Measurements from ENCODE around the gene ALOX12B. TPM values are rescaled to one million over a fixed set of nuclear protein-coding genes. Genes with fewer than 3 reads are reported as not detected.

ALOX12B gene
- total and polyA plus RNA-seq, 2 of the 8 experiments (the other 6 are each of a cell fraction or from before 2014, with no cell fraction given) = 0.86 TPM; not detected in 1

DNA sequence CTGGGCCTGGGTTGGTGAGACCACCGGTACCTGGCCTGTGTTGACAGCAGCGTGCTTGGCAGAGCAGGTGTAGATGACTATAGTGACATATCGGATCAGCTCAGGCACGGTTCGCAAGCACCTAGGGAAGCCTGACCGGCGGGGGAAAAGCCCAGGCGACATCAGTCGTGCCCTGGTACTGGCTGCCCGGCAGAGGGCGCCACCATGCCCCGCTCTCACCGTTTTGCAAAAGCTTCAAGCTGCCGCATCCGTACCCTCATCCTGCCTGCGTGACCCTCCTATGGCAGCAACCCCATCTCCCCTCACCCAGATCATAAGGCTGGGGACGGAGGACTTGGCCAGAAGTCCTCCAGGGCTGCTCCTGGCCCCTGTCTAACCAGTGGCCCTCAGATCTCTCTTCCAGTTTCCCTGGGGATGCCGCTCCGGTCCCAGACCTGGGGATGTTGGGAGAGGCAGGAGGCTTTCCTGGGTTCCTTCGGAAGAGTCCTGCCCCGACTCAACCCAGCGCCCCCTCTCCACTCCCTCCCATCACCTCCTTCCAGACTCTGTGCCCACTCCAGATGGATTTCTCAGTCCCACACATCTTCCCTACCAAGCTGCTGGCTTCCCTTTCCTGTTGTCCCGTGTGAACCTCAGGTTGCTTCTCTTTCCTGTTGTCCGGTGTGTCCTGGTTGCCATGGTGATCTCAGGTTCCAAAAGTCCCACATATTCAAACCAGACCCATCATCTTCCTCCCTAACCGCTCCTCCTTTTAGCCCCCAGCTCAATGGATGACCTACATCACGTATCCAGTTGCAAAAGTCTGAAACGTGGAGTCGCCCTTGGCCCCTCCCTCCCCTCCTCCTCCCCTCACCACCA, 13.7 kb downstream of the ALOX12B start (continued):
- TF ChIP-seq RAD21 (IDR thresholded peaks at IDR 0.05 in 1 of 2, conservative IDR thresholded peaks at IDR 0.05 in 1 of 2; ENCODE audit: low read depth in 2 of 2, low read length in 2 of 2) (peak; percentile 43 to 53; a peak in 3 of 4 replicates), KDM1A (IDR thresholded peaks at IDR 0.05; ENCODE audit: borderline replicate concordance, low read length) (no peak), ATF3 (IDR thresholded peaks at IDR 0.05; ENCODE audit: insufficient read depth, low read depth, low read length) (no peak), BRCA1 (IDR thresholded peaks at IDR 0.05; ENCODE audit: low read depth, low read length) (no peak), RNF2 (IDR thresholded peaks at IDR 0.05; ENCODE audit: borderline replicate concordance, low read depth, low read length, missing control alignments, poor library complexity, severe bottlenecking) (peak; percentile 5), CREB1 (IDR thresholded peaks at IDR 0.05) (peak; percentile 86), GABPA (IDR thresholded peaks at IDR 0.05; ENCODE audit: borderline replicate concordance, insufficient read depth, low read length) (no peak), TBP (IDR thresholded peaks at IDR 0.05; ENCODE audit: low read depth, low read length) (no peak), JUND (IDR thresholded peaks at IDR 0.05; ENCODE audit: low read length) (0 out of 2 replicates have a peak, but pooled peaks have one; percentile 11)
- TF ChIP-seq, protein P1, sequence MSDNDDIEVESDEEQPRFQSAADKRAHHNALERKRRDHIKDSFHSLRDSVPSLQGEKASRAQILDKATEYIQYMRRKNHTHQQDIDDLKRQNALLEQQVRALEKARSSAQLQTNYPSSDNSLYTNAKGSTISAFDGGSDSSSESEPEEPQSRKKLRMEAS (IDR thresholded peaks at IDR 0.05) = peak; percentile 57; the same call in 1 of the 2 replicates
